Subcutaneous abdominal adipose tissue (tissue), 5 donors: ENCODE data around the gene CLCA2.
A peak's percentile ranks its signal among the peaks of the same experiment; 100 is the strongest.
"Not testable (repeated sequence)": the region's sequence is repeated elsewhere in the genome, so short reads cannot be mapped to it uniquely, and the experiment has no call there.

ENCODE experiments used
- H3K27ac ChIP-seq: one replicate; pipeline ENCODE4 v1.7.0; 2013; ENCODE audit warnings: low read depth, mild to moderate bottlenecking, inconsistent platforms, low read length, moderate library complexity
- H3K27me3 ChIP-seq, 5 donors: one replicate each; pipeline ENCODE4 v1.7.0; 2013; ENCODE audit warnings: low read length in 5 of 5, inconsistent platforms in 1 of 5; ENCODE audit not compliant: control insufficient read depth in 5 of 5, insufficient read depth in 4 of 5
- H3K36me3 ChIP-seq, 5 donors: one replicate each; pipeline ENCODE4 v1.7.0; 2013; ENCODE audit warnings: low read length in 5 of 5; ENCODE audit not compliant: control insufficient read depth in 5 of 5, insufficient read depth in 5 of 5
- H3K4me1 ChIP-seq, 5 donors: one replicate each; pipeline ENCODE4 v1.7.0; 2013; ENCODE audit warnings: low read length in 5 of 5, mild to moderate bottlenecking in 3 of 5, moderate library complexity in 1 of 5; ENCODE audit not compliant: control insufficient read depth in 5 of 5, insufficient read depth in 5 of 5
- H3K4me3 ChIP-seq, 5 donors: one replicate each; pipeline ENCODE4 v1.7.0; 2013; ENCODE audit warnings: low read length in 5 of 5, low read depth in 1 of 5
- H3K9ac ChIP-seq, 5 donors: one replicate each; pipeline ENCODE4 v1.7.0; 2013; ENCODE audit warnings: low read length in 5 of 5, mild to moderate bottlenecking in 4 of 5, moderate library complexity in 3 of 5
- H3K9me3 ChIP-seq, 5 donors: one replicate each; pipeline ENCODE4 v1.7.0; 2013; ENCODE audit warnings: low read length in 5 of 5; ENCODE audit not compliant: control insufficient read depth in 5 of 5
- donor health status: healthy.
- donor health status: healthy.
- donor health status: healthy.
- donor health status: healthy.
- donor health status: healthy.

CLCA2 gene

DNA sequence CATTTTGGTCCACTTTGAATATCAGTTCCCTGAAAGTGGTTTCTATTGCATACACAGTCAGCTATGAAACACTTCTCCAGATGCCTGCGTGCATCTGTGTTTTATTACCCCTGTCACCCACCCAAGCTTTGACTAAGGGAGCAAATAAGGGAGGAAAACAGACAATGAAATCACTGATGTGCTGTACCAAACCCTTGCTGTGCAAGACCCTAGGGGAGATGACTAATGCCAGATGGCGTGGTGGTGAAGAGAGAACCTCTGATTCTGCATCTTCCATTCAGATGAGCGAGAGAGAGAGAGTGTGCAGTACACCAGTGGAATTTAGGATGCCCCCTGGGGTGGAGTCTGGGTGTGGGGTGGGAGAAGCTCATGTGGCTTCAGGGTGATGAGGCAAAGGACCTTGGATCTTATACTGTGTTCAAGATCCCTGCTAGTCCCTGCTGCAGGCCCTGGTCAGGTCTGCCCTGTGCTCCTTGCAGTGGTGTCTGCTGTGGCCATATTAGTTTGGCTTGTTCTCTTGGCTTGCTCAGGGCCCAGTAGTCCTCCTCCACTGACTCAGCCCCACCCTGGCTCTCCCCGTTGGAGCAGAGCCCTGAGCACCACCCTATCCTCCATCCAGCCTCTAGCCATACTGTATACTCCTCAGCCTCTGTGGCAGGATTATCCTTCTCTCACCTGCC lies 63.3 kb downstream of the CLCA2 start:
- H3K9ac ChIP-seq: no peak overlapping the region
- peaks cover 0 to 9% (median 0%) of the 10 kb centered on the region in 5 donors for H3K4me1 ChIP-seq
- H3K27me3 ChIP-seq: no peaks in the 10 kb centered on the region
- peak overlapping the region; percentile 55 for H3K27ac ChIP-seq
- H3K9me3 ChIP-seq: no peaks in the 10 kb centered on the region
- H3K4me3 ChIP-seq: no peak overlapping the region
- no peaks in the 10 kb centered on the region for H3K36me3 ChIP-seq

DNA sequence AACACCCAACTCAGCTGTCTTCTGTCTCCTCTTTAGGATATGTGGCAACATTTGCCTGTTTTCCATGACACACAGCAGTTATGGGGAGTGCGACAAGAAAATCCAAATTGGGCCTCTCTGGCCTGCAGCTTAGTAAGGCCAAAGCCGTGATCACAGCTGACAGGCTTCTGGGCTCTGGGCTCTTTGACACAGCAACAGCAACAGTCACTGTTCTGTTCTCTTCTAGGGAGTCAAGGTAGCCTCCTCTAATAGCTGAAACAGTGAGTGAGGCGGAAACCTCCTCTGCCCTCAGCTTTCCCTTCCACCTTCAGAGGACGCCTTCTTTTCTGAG lies 63.8 kb downstream of the CLCA2 start:
- peaks cover 0 to 9% (median 0%) of the 10 kb centered on the region in 5 donors for H3K4me1 ChIP-seq
- H3K27ac ChIP-seq: peak overlapping the region; percentile 55
- no peaks in the 10 kb centered on the region for H3K27me3 ChIP-seq
- no peaks in the 10 kb centered on the region for H3K36me3 ChIP-seq
- no peak overlapping the region for H3K4me3 ChIP-seq
- no peak overlapping the region for H3K9ac ChIP-seq
- H3K9me3 ChIP-seq: no peaks in the 10 kb centered on the region

DNA sequence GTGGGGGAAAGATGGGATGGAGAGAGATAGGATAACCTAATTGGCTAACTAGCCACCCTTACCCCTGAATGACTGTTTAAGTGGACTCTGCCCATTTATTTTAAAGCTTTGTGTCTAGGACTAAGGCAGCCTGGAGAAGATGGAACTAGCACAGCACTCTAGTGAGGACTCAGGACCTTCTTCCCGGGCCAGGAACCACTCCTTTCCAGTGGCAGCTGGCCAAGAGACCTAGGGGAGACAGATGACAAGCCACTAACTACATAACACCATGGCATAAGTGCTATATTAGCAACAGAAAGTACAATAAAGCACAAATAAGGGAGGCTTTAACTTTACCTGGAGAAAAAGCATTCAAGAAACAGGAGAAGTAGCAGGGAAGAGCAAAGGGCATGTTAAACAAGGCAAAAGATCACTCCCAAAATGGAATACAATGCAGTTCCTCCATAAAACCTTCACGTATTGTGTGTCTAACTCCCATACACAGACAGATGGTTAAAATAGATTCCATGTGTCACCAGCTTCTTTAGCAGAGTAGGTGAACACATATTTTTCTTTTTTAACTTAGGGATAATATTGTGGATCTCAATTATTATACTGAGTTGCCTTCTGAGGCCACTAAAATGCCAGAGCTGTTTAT lies 65.4 kb downstream of the CLCA2 start:
- no peaks in the 10 kb centered on the region for H3K27me3 ChIP-seq
- H3K9ac ChIP-seq: no peak overlapping the region
- H3K9me3 ChIP-seq: no peaks in the 10 kb centered on the region
- no peak overlapping the region for H3K27ac ChIP-seq
- H3K4me3 ChIP-seq: no peak overlapping the region
- H3K36me3 ChIP-seq: no peaks in the 10 kb centered on the region
- H3K4me1 ChIP-seq: peaks cover 0 to 9% (median 0%) of the 10 kb centered on the region in 5 donors

DNA sequence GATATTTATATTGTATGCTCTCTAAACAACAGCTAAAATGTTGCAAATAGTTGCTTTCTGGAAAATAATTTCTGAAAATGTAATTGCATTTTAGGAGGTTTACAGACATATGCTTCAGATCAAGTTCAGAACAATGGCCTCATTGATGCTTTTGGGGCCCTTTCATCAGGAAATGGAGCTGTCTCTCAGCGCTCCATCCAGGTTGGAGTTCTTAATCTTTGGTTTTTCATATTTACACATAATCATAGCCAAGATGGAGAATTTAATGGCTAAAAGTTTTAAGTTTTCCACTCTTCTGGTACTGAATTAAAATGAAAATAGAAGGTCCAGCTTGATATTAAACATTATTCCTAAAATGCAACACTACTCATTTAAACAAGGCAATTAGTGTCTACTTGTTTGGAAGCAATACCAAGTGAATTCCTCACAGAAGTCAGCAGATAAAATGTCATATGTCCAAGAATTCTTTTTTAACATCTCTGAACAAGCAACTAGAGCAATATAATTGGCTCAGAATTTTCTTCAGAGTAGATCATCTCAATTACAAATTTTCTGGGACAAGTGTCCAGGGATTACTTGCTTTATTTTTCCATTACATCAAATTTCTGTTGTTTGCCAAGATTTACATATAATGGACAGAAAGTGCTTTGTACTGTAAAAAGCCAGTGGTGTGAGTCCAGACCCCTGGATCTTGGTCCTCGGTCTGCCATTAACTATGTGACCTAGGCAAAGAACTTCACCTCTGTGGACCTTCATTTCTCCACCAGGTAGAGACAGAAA lies 67.4 kb downstream of the CLCA2 start:
- H3K4me1 ChIP-seq: peaks cover 0 to 8% (median 0%) of the 10 kb centered on the region in 5 donors
- no peak overlapping the region for H3K4me3 ChIP-seq
- H3K9me3 ChIP-seq: no peaks in the 10 kb centered on the region
- no peak overlapping the region for H3K9ac ChIP-seq
- no peak overlapping the region for H3K27ac ChIP-seq
- H3K36me3 ChIP-seq: no peaks in the 10 kb centered on the region
- H3K27me3 ChIP-seq: peaks cover 0 to 2% (median 0%) of the 10 kb centered on the region in 5 donors

DNA sequence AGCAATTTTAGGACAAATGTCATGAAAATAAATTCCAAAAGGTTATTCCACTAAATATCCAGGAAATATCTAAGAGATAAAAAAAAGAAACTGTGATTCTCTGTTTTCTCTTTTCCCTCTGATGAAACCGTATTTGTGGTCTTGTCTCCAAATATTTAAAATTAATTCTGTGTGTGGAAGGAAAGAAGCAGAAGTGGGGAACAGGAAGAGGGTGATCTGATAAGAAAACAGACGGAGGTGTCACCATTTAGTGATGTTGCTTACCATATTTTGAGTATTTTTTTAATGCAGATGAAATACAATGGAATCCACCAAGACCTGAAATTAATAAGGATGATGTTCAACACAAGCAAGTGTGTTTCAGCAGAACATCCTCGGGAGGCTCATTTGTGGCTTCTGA lies 74.3 kb downstream of the CLCA2 start:
- H3K9ac ChIP-seq: no peak overlapping the region
- H3K9me3 ChIP-seq: no peaks in the 10 kb centered on the region
- H3K27me3 ChIP-seq: peaks cover 0 to 2% (median 0%) of the 10 kb centered on the region in 5 donors
- no peak overlapping the region for H3K4me3 ChIP-seq
- H3K36me3 ChIP-seq: no peaks in the 10 kb centered on the region
- no peak overlapping the region for H3K27ac ChIP-seq
- peaks cover 0 to 8% (median 2%) of the 10 kb centered on the region in 5 donors for H3K4me1 ChIP-seq

DNA sequence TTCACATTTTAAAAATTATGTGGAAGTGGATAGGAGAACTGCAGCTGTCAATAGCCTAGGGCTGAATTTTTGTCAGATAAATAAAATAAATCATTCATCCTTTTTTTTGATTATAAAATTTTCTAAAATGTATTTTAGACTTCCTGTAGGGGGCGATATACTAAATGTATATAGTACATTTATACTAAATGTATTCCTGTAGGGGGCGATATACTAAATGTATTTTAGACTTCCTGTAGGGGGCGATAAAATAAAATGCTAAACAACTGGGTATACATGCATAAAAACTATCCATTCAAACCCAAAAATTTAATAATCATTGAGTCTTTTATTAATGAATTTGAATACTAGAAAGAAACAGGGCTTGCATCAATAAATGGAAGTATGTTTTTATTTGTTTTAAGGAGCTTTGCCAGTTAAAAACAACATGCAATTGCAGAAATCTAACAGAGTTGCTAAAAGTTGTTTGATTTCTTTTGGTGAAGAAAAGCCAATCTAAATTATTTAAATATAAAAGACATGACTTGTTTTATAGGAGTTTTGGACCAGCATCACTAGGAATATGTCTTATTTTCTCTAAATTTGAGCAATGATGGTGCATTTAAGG lies 76.1 kb downstream of the CLCA2 start:
- H3K9ac ChIP-seq: no peak overlapping the region

DNA sequence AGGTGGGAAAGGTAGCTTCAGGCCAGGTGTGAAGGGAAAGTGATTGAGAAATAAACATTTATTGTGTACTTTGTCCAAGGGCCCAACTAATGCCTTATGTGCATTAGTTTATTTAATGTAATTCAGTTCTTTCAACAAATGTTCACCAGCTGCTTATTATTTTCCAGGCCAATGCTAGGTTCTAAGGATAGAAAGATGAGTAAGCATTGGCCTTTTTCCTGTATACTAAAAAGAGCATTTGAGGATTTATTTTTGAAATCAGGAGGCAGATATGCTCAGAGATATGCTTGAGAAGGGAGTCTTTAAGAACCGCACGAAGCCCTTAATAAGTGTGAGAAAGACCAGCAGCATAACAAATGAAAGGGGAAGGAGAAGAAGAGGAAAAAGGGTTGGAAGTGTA lies 76.7 kb downstream of the CLCA2 start:
- H3K27ac ChIP-seq: no peak overlapping the region
- H3K36me3 ChIP-seq: no peaks in the 10 kb centered on the region
- peaks cover 0 to 2% (median 0%) of the 10 kb centered on the region in 5 donors for H3K27me3 ChIP-seq

More for the DNA sequence above, 76.1 kb downstream of the CLCA2 start:
- H3K36me3 ChIP-seq: no peaks in the 10 kb centered on the region
- H3K27ac ChIP-seq: no peak overlapping the region
- H3K4me1 ChIP-seq: peaks cover 0 to 14% (median 5%) of the 10 kb centered on the region in 5 donors
- no peaks in the 10 kb centered on the region for H3K9me3 ChIP-seq
- peaks cover 0 to 2% (median 0%) of the 10 kb centered on the region in 5 donors for H3K27me3 ChIP-seq
- H3K4me3 ChIP-seq: no peak overlapping the region

DNA sequence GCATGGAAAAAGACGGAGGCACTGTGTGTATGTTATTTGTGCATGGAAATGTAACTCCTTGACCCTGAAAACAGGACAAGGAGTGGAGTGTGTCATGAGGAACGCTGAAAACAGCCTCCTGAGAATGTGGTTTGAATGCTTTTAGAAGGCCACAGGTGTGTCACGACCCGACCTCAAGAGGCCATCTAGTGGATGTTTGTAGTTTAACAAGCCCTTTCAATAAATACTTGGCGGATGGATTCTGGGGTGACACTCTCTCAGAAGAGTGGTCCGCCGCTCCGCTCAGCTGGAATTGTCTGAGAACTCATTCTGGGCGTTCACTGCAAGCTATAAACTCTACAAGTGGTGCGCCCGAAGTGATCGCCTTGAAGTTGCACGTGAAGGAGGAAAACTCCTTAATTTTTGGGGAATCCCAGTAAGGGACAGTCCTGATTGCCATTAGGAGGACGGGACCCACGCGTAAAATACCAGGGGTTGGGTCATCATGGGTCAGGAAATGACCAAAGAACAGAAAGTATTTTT lies 78.2 kb downstream of the CLCA2 start:
- peaks cover 0 to 14% (median 5%) of the 10 kb centered on the region in 5 donors for H3K4me1 ChIP-seq
- H3K4me3 ChIP-seq: peak overlapping the region in 4 of 5 donors; percentile 29 to 59 (median 50)
- H3K27ac ChIP-seq, H3K9ac ChIP-seq, H3K27me3 ChIP-seq, H3K36me3 ChIP-seq, H3K9me3 ChIP-seq: not testable (repeated sequence)

More for the DNA sequence above, 76.7 kb downstream of the CLCA2 start:
- H3K4me1 ChIP-seq: peaks cover 0 to 14% (median 5%) of the 10 kb centered on the region in 5 donors
- no peak overlapping the region for H3K9ac ChIP-seq
- H3K9me3 ChIP-seq: no peaks in the 10 kb centered on the region
- H3K4me3 ChIP-seq: no peak overlapping the region

DNA sequence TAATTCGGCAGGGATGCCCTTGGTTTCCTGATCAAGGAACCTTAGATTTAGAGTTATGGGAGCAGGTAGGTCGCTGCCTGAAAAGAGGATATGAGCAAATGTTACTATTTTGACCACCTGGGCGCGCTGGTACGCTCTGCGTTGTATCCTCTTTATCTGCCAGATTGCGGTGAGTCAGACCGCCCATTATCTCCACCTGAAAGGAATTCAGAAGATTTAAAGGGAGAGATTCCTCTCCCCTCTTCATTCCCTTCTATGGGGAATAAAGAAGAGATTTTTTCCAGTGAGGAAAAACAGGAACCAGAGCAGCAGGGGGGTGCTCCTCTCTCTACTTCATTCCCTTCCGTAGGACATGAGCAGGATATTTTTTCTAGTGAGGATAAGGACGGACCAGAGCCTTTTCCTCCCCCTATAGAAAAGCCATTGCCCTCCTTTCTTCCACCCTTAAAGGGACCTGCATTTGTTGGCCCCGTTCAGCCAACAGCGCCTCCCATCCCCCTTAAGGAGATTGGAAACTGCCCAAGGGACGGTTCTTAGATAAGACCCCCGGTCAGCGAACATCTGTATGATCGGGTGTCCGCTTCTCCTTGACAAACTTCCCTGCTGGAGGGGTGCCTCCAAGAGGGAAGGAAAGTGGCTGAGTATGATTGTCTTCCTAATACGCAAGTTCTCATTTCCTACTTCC lies 78.9 kb downstream of the CLCA2 start:
- H3K27ac ChIP-seq: no peak overlapping the region
- peaks cover 0 to 14% (median 5%) of the 10 kb centered on the region in 5 donors for H3K4me1 ChIP-seq
- H3K4me3 ChIP-seq: peak overlapping the region in 4 of 5 donors; percentile 29 to 59 (median 52)
- H3K27me3 ChIP-seq: no peaks in the 10 kb centered on the region
- no peaks in the 10 kb centered on the region for H3K36me3 ChIP-seq
- H3K9ac ChIP-seq: peak overlapping the region in 1 of 5 donors; percentile 30
- H3K9me3 ChIP-seq: no peaks in the 10 kb centered on the region
